Stimulated activated CD4-positive, alpha-beta T cell treated with anti-CD3 and anti-CD28 coated beads, Interleukin-15, amount 100 ng/mL, for 1 hour (primary cell): ENCODE results near the gene TDRD1.

Experiments
- DNase-seq, 2 donors: peaks; one replicate each; pipeline ENCODE4 v3.0.0-alpha.2; 2020; ENCODE audit warnings: low read depth in 1 of 2, low spot score in 1 of 2

Gene TDRD1

DNA sequence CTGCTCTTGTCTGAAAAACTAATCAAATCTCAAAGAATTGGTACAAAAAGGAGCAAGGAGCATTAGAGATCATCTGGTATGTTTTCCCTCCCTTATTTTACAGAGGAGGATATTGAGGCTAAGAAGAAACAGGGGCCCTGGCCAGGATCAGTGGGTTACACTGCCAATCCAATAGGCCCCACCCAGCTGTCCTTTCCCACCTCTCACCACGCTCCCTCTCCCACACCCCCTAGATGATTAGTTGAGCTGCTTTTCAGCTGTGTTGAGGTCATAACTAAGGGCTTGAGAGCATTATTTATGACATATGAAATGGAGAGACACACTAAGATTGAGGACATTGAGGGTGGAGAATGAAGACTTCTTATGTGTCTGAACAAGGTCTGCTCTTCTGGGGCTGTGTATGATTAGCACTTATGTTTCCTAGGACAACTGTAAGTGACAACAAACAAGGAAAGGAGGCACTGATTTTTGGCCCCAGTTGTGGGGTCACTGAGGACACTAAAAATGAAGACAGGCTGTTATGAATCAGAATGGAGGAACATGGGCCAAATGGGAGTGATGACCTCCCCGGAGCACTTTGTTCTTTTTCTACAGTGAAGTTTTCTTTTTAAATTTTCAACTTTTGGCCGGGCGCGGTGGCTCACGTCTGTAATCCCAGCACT, 86.4 kb downstream of the TDRD1 start:
- no peak for DNase-seq

DNA sequence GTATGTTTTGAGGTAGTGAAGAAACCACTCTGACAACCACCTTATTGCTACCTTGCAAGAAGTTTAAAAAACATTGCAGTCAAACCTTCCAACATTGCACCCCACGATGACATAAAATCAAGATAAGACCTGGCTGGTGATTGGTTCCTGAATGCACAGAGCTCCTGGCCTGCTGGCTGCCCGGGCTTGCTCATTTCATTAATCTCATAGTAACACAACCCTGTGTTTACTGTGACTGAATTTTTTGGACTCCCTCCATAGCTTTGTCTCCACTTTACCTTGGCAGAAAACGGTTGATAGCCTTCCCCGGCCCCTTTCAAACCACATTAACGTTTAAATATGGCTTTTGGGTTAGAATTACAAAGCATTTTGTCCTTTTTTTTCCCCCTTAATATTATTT, 87.4 kb downstream of the TDRD1 start:
- no peak for DNase-seq

DNA sequence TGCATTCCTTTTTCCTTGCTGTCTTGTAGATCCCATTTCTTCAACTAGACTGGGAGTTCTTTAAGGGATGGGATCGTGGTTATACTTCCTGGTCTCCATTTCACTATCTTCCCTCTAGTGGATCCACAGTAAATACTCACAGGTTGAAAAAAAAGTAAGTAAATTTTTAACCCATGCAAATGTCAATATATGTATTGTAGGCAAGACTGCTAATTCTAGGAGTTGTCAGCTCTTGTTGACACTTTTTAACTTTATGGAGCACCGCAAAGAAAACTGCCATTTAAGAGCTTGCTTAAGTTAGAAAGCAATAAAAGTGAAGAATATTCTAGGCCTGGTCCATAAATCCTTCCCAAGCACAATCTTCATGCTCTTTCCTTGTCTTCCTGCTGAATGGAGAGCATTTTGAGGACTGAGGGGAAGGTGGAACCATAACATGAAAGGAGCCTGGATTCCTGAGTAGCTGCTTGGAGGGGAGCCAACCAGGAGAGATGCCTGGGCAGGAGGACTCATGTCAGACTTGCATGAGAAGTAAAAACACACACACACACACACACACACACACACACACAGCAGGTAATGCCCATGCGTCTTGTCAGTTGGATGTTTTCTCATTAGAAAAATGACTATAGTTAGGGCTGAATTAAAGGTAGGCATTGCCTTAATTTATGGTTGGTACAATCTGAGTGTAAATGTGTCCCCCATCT, 92.1 kb downstream of the TDRD1 start:
- no peak for DNase-seq

DNA sequence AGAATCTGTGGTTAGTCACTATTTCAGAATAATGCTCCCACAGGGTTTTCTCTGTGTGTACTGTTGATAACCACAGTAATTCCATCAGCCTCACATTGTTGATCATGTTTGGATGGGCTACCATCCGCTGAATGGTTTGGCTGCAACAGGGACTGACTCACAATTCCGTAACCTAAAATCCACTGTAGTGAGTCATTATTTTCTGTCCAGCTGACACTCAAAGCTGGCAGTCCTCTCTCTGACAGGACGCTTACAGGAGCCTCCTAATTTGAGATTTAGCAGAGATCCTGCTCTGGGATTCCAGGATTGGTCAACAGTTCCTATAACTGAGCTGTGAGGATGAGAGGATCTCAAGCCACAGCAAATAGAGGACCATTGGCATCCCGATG, 92.6 kb downstream of the TDRD1 start:
- DNase-seq, result no peak

DNA sequence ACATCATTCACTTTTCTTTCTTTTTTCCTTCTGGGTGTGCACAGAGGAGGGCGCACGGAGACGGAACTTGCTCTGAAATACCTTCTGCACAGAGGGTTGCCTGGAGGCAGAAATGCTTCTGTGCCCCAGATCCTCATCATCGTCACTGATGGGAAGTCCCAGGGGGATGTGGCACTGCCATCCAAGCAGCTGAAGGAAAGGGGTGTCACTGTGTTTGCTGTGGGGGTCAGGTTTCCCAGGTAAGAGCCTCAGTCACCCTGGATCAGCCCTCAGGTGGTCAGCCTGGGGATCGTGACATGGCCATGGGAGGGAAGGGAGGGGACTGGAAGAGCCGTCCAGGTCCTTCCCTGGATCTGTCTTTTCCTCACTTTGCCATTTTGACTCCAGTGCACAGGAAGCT, 93.5 kb downstream of the TDRD1 start:
- no peak for DNase-seq

DNA sequence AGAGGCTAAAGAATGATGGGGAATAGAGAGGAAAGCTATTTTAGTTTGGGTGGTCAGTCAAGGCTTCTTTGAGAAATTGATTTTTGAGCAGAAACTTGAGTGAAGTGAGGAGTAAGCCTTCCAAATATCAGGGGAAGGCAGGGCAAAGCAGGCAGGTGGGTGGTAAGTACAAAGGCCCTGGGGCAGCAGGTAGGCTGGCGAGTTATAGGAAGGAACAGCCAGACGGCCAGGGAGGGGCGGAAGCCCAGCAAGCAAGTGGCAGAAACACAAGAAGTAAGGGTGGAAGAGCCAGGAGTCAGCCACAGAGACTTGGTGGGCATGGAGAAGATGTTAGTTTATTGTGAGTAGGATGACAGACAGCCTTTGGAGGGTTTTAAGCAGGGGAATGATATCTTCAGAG, 94.8 kb downstream of the TDRD1 start:
- no peak for DNase-seq

DNA sequence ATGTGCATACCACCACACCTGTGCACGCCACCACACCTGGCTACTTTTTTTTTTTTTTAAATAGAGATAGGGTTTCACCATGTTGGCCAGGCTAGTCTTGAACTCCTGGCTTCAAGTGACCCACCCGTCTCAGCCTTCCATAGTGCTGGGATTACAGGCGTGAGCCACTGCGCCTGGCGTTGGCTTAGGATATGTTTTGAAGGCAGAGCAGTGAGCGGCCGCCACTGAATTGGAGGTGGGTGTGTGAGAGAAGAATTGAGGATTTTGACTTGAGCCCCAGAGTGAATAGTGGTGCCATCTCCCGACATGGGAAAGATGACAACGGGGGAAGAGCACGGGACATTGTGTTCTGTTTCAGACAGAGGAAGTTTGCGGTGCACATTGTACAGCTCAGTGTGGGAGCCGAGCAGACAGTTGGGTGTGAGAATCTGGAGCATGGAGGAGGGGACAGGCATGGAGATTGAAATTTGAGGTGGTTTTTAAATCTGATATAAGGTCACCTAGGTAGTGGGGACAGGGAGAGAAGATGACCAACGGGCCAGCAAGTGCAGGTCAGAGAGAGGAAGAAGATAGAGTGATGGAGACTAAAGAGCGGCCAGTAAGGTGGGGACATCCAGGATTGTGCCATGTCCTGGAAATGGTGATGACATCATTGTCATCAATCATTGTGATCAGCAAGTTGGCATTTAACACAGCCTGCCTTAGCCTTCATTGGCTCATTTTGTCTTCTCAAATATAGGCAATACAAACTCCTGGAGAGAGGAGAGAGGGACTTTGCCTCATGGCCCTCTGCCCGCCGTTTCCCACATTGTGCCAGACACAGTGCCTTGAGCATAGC, 95.7 kb downstream of the TDRD1 start:
- no peak for DNase-seq

DNA sequence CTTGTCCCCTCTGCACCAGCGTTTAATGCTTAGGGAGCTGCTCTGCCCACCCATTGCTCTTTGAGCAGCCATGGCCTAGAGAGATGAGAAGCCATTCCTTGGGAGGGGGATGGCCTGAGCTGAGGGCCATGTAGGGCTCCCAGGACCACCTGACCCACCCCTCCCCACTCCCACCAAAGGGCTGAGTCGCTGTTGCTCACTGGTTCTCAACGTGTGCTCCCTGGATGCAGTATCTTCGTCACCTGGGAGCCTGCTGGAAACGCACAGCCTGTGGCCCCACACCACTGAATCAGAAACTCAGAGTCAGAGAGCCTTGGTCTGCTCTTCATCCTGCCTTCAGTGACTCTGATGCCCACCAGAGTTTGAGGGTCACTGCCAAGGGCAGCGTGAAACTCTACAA, 96.9 kb downstream of the TDRD1 start:
- no peak for DNase-seq

DNA sequence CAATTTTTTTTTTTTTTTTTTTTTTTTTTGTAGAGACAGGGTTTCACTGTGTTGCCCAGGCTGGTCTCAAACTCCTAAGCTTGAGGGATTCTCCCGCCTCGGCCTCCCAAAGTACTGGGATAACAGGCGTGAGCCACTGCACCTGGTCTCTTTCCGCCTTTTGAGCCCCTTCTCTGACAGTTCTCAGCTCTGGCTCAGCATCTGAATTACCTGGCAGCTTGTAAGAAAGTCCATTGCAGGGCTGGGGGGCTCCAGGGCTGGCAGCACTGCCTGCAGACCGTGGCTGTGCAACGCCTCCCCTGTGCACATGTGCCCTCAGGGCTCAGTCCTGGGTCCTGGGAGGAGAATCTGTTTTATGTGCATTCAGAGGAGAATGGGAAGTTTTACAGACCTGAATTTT, 97.5 kb downstream of the TDRD1 start:
- no peak for DNase-seq

DNA sequence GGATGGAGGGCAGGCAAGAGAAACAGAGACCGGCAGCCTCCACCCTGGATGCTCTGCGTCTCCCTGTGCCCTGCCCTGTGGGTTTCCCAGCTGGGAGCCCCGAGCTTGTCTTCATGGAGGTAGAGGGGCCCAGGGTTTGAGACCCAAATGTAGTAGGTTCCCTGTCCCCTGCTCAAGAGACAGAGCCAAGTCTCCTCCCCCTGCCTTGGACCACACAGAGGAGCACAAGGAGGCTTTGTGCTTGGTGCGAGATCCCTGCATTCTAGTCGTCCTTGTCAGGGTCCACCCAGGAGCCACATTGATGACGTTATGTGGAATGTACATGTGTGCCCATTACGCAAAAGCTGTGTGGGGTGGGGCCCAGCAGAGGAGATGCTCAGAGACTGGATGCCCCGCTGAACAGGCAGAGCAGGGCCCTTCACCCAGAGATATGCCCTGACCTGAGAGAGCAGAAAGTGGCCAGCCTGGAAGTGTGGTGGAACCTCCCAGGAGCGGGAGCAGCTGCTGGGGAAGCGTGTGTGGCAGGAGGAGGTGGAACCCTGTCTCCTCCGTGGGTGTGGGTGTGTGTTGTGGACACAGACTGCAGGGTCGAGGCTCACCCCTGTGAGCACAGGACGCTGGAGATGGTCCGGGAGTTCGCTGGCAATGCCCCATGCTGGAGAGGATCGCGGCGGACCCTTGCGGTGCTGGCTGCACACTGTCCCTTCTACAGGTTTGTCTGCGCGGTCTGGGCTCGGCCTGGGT, 99.2 kb downstream of the TDRD1 start:
- no peak for DNase-seq

DNA sequence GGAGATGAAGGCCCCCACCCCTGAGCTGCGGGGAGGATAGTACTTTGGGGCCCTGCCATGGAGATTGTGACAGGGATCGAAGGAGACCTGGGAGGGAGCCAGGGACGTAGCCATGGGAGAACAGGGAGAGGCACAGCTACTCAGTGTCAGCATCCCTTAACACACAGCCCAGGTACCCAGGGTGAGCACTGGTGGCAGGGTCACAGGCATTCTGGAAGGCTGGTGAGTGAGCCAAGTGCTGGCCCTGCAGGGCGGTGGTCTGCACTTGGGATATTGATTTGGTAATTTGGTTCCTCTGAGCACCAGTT, 99.7 kb downstream of the TDRD1 start:
- no peak for DNase-seq

DNA sequence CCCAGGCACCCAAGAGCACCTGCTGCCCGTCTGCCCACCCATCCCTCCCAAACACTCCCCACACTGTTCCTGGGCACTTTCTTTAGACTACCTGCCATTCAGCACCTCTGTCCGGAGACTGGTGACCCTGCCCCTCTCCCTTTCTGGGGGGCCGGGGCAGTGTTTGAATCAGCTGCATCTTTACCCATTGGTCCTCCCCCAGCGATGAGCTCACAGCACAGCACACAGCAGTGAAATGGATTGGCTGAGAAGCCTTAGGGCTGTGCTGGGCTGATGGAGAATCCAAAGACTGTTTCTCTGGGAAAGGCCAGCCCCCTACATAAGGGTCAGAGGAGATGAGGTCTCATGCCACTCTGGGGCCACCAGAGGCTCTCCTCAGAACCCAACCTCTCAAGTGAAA, 100.1 kb downstream of the TDRD1 start:
- DNase-seq, result no peak

DNA sequence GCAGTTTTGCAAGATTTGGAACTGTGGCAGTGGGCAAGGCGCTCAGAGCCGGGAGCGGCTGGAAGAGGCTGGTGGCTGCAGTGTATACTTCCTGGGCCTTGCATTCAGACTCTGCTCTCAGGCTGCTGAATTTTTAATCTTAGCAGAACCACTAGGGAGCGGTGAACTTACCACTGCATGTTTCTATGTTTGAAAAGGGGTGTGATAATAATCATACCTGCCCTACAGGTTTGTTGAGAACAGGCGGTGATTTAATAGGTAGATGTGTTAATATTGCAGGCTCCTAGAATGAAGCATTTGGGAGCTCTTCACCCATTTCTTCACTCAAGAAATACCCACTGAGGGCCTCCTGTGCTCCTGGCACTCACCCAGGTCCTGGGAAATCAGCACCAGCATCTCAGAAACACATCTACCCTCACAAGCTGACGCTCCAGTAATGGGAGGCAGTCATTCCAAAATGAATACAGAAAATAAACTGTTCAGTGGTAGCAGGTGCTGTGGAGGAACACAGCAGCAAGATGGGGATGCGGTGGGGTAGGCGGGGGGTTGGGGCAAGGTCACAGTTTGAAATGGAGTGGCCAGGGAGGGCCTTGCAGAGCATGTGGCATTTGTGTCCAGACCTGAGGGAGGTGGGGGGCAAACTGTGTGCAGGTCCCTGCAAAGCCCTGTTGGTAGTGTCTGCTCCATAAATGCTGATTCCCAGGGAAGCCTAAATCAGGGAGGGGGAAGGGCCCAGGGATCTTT, 100.9 kb downstream of the TDRD1 start:
- no peak for DNase-seq

DNA sequence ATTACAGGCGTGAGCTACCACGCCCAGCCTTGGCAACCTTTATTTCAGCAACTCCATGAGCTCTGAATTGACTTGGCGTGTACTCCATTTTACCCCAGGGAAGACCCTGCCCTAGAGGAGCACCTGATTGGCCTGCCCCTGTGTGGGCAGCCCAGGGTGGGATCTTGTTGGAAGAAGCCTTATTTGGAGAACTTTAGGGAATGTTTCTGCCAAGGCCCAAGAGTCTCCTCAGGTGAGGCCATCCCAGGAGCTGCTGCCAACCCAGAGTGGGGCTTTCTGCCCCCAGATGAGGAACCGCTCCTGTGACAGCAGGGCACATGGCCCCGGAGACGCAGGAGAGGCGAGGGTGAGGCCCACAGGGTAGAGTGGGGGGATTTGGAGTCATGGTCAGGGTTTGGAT, 101.9 kb downstream of the TDRD1 start:
- DNase-seq, result no peak

DNA sequence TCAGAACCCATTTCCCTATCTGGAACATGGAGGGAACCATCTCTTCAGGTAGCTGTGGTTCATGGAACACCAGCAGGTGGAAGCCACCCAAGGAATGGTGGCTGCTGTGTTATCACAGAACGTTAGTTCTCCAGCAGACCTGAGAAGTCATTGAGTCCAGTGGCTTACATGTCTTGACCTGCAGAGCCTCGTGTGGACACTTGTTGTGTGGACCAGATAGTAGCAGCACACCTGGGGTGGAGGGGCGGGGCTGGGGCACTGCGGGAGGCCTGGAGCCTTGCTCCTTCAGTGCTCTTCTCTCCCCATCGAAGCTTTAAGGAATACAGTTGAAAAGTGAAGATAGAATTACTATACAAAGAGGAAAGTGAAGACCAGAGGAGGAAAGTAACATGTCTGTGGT, 102.3 kb downstream of the TDRD1 start:
- no peak for DNase-seq
